H7 (cell line): Measurements from ENCODE around the gene RNFT2. TPM values are rescaled to one million over a fixed set of nuclear protein-coding genes. Genes with fewer than 3 reads are reported as not detected.
"Not testable (repeated sequence)": the region's sequence is repeated elsewhere in the genome, so short reads cannot be mapped to it uniquely, and the experiment has no call there.

Experiments
- DNase-seq: peaks from one replicate; pipeline ENCODE4 v3.0.0; 2012
- H3K27me3 ChIP-seq: 2 replicates; pipeline ENCODE4 v1.6.0; 2011; ENCODE audit warnings: mild to moderate bottlenecking, low read length; ENCODE audit not compliant: control insufficient read depth, insufficient read depth
- H3K36me3 ChIP-seq: replicated peaks from 2 replicates; pipeline ENCODE4 v1.5.1; 2011; ENCODE audit warnings: low read length; ENCODE audit not compliant: control insufficient read depth, insufficient read depth
- H3K4me3 ChIP-seq: 2 replicates; pipeline ENCODE4 v1.5.1; 2011; ENCODE audit warnings: low read depth, mild to moderate bottlenecking, control low read depth, low read length, moderate library complexity; ENCODE audit not compliant: insufficient read depth
- total RNA-seq: library from RNA; depleted of rRNA; stranded (reverse); fragments of >200 nt; shearing (Covaris generic); gene quantifications from 2 replicates; pipeline ENCODE4 v1.2.3, GENCODE V29; 2014

Gene RNFT2
- total RNA-seq, 1 experiment from 2014 or later: 10.8 TPM

- DNase-seq: no peak
- 0 out of 2 replicates have a peak, but pooled peaks cover 1% of the 10 kb centered on the region for H3K36me3 ChIP-seq
- H3K27me3 ChIP-seq: no peaks in the 10 kb centered on the region
- H3K4me3 ChIP-seq: no peak overlapping the region
Observed at GRCh38 chr12:116807546-116807945, 69.4 kb downstream of the RNFT2 start.

DNA sequence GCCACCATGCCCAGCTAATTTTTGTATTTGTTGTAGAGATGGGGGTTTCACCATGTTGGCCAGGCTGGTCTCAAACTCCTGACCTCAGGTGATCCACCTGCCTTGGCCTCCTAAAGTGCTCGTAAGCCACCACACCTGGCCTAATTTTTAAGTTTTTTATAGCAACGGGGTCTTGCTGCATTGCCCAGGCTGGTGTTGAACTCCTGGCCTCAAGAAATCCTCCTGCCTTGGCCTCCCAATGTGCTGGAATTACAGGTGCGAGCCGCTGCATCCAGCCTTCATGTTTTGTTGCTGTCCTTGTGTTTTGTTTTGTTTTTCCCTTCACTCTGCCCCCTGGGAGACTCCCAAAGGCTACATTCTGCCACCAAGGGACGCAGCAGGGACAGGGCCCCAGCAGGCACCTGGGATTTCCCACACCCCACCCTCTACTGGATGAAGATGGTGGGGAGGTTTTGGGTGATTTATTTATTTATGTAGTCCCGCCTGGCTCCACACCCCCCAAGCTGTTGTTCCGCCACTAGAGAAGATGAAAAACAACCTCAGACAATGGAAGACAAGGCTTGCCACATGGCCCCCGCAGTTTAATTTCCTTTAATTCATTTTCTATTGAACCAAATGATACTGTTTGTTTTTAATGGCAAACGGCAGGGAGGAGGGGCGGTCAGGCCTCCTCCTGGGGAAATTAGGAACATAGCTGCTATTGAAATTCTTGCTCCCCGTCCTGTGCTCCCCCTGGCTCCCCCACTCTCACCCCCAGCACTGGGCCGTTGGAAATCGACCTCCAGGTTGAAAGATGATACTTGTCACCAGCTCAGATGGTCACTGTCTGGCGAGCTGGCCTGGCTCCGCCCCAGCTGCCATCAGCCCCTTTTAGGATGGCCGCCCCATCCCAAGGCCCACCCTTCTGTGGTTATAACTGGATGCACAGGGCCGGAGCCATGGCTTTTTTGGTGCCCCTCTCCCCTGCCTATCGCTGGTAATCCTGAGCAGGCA is 70.3 kb downstream of the RNFT2 start:
- no peak for DNase-seq
- Histone ChIP-seq H3K36me3 (0 out of 2 replicates have a peak, but pooled peaks cover 1% of the 10 kb centered on the region), H3K4me3 (no peak overlapping the region), H3K27me3 (no peaks in the 10 kb centered on the region)

GRCh38 chr12:116812238-116812637 is 74.1 kb downstream of the RNFT2 start:
- Histone ChIP-seq H3K4me3 (no peak overlapping the region), H3K27me3 (no peaks in the 10 kb centered on the region), H3K36me3 (0 out of 2 replicates have a peak, but pooled peaks cover 1% of the 10 kb centered on the region)
- DNase-seq: no peak

DNA sequence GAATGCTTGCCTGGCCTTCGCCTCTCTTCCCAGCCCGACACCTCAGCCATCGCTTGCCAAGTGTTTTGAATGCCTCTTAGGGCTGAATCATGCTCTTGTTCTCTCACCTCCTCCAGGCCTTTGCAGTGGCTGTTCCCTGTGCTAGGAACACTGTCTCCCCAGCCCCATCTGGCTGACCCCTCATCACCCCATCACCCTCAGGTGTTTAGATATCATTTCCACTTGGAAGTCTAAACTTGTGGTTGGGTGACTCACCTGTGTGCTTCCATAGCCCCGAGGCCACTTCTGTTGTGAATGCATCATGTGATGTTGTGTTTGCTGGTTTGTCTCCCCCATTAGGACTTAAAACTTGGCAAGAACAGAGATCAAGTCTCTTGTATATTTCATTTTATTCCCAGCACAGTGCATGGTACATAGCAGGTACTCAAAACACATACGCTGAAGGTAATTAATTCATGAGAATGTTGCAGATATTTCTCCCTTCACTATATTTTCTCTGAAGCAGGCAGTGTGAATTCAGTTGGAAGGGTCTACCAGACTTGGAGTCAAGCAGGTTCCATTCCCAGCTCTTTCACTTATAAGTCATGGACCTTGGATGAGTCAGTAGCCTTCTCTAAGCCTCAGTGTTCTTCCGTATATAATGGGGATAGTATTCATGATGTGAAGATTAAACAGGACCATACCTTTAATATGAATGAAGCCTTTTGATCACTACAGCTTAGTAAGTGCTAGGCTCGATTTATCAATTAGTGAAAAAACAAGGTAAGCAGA is 75.3 kb downstream of the RNFT2 start:
- H3K4me3 ChIP-seq: no peak overlapping the region
- 0 out of 2 replicates have a peak, but pooled peaks cover 1% of the 10 kb centered on the region for H3K36me3 ChIP-seq
- no peaks in the 10 kb centered on the region for H3K27me3 ChIP-seq
- DNase-seq: no peak

DNA sequence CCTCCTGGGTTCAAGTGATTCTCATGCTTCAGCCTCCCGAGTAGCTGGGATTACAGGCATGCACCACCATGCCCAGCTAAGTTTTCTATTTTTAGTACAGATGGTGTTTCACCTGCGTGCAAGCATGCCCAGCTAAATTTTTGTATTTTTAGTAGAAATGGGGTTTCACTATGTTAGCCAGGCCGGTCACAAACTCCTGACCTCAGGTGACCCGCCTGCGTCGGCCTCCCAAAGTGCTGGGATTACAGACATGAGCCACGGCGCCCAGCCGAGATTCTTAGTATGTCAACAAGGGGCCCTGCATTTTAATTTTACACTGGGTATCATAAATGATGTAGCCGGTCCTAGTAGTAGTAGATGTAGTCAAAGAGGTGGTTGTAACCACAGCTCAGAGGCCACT is 76.7 kb downstream of the RNFT2 start:
- not testable (repeated sequence) for H3K4me3 ChIP-seq, DNase-seq, H3K27me3 ChIP-seq

GRCh38 chr12:116818341-116818856 is 80.3 kb downstream of the RNFT2 start:
- H3K36me3 ChIP-seq: no peaks in the 10 kb centered on the region
- DNase-seq: no peak
- H3K4me3 ChIP-seq: peak overlapping the region; percentile 63
- no peaks in the 10 kb centered on the region for H3K27me3 ChIP-seq

More for the DNA sequence above, 76.7 kb downstream of the RNFT2 start:
- not testable (repeated sequence) for H3K36me3 ChIP-seq

GRCh38 chr12:116818948-116819832 is 81.1 kb downstream of the RNFT2 start:
- peak; percentile 99 for DNase-seq
- Histone ChIP-seq H3K36me3 (no peaks in the 10 kb centered on the region), H3K27me3 (no peaks in the 10 kb centered on the region), H3K4me3 (peak overlapping the region; percentile 63)

GRCh38 chr12:116820064-116820656 is 82.0 kb downstream of the RNFT2 start:
- no peaks in the 10 kb centered on the region; the same call in 1 of the 2 replicates for H3K36me3 ChIP-seq
- H3K27me3 ChIP-seq: no peaks in the 10 kb centered on the region
- H3K4me3 ChIP-seq: no peak overlapping the region
- DNase-seq: no peak

- H3K27me3 ChIP-seq: no peaks in the 10 kb centered on the region
- no peaks in the 10 kb centered on the region; the same call in 1 of the 2 replicates for H3K36me3 ChIP-seq
- no peak overlapping the region for H3K4me3 ChIP-seq
- peak; percentile 48 for DNase-seq
Observed at GRCh38 chr12:116821291-116821690, 83.2 kb downstream of the RNFT2 start.

- H3K4me3 ChIP-seq: no peak overlapping the region
- H3K36me3 ChIP-seq: no peaks in the 10 kb centered on the region; the same call in 1 of the 2 replicates
- DNase-seq: no peak
- no peaks in the 10 kb centered on the region for H3K27me3 ChIP-seq
Observed at GRCh38 chr12:116827432-116827831, 89.3 kb downstream of the RNFT2 start.

GRCh38 chr12:116832353-116832752 is 94.2 kb downstream of the RNFT2 start:
- Histone ChIP-seq H3K36me3 (no peaks in the 10 kb centered on the region; the same call in 1 of the 2 replicates), H3K4me3 (no peak overlapping the region), H3K27me3 (no peaks in the 10 kb centered on the region)
- no peak for DNase-seq

DNA sequence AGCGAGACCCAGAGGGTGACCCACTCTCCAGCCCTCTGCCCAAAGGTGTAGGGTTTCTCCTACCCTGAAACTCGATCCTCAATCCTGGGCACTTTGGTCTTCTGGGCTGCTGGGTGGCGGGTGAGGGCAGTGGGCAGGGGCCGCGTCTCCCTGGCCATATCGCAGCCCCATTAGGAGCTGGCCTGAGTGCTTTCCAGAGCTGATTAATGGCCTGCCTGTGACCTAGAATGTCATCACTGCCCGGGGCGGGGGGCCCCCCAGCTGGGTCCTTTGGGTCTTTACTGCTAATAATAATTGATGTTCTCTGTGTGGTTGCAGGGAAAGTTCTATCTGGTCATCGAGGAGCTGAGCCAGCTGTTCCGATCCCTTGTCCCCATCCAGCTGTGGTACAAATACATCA is 95.4 kb downstream of the RNFT2 start:
- no peaks in the 10 kb centered on the region for H3K27me3 ChIP-seq

DNA sequence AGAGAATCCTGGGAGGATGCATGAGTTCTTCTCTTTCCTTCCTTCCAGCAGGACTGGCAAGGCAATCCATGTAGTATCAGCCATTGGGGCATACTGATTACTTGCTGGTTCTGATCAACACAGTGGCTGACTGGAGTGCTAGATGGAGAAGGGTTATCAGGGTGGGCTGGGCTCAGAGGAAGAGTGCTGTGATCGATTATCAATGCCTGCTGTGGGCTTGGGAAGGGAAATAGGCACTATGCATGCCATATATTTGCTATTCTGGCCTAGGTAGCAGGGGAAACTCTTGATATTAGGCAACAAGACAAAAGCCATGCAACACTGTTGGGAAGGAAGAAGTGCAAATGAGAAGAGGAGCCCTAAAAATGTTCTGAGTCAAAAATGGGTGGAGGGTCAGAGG is 97.4 kb downstream of the RNFT2 start:
- no peak for DNase-seq
- no peak overlapping the region for H3K4me3 ChIP-seq
- no peaks in the 10 kb centered on the region for H3K27me3 ChIP-seq

More for the DNA sequence above, 95.4 kb downstream of the RNFT2 start:
- Histone ChIP-seq H3K36me3 (no peaks in the 10 kb centered on the region; the same call in none of the 2 replicates), H3K4me3 (no peak overlapping the region)
- no peak for DNase-seq

More for the DNA sequence above, 97.4 kb downstream of the RNFT2 start:
- H3K36me3 ChIP-seq: no peaks in the 10 kb centered on the region; the same call in none of the 2 replicates
